ENCODE data around the gene KCNG2. TPM values are rescaled to one million over a fixed set of nuclear protein-coding genes. Genes with fewer than 3 reads are reported as not detected.
A peak's percentile ranks its signal among the peaks of the same experiment; 100 is the strongest.

KCNG2 gene
- total RNA-seq, 1 donor from 2014 or later, result not detected

- Mint-ChIP-seq H3K27me3 (ENCODE audit: unreplicated experiment) (no peaks in the 10 kb centered on the region), H3K4me3 (ENCODE audit: unreplicated experiment) (no peak overlapping the region), H3K9me3 (ENCODE audit: unreplicated experiment) (peaks cover 4% of the 10 kb centered on the region), H3K27ac (ENCODE audit: unreplicated experiment) (no peak overlapping the region), H3K36me3 (ENCODE audit: unreplicated experiment) (peaks cover 33% of the 10 kb centered on the region), H3K4me1 (ENCODE audit: unreplicated experiment) (peaks cover 41% of the 10 kb centered on the region)
- no peak for DNase-seq (ENCODE audit: extremely low spot score, unreplicated experiment)
- no peak for TF ChIP-seq CTCF (IDR thresholded peaks at IDR 0.05)
Measured at GRCh38 chr18:79942211-79942610, 144.5 kb downstream of the KCNG2 start.

- peaks cover 26% of the 10 kb centered on the region for H3K36me3 Mint-ChIP-seq (ENCODE audit: unreplicated experiment)
- H3K4me1 Mint-ChIP-seq (ENCODE audit: unreplicated experiment), result peaks cover 41% of the 10 kb centered on the region
- DNase-seq (ENCODE audit: extremely low spot score, unreplicated experiment), result no peak
- H3K27ac Mint-ChIP-seq (ENCODE audit: unreplicated experiment), result no peak overlapping the region
- H3K4me3 Mint-ChIP-seq (ENCODE audit: unreplicated experiment), result no peak overlapping the region
- H3K9me3 Mint-ChIP-seq (ENCODE audit: unreplicated experiment), result peaks cover 4% of the 10 kb centered on the region
- no peaks in the 10 kb centered on the region for H3K27me3 Mint-ChIP-seq (ENCODE audit: unreplicated experiment)
- TF ChIP-seq CTCF (IDR thresholded peaks at IDR 0.05), result no peak
Measured at GRCh38 chr18:79942786-79943607, 145.3 kb downstream of the KCNG2 start.

GRCh38 chr18:79943608-79944125, 145.9 kb downstream of the KCNG2 start:
- no peak overlapping the region for H3K27ac Mint-ChIP-seq (ENCODE audit: unreplicated experiment)
- H3K9me3 Mint-ChIP-seq (ENCODE audit: unreplicated experiment), result peaks cover 4% of the 10 kb centered on the region
- DNase-seq (ENCODE audit: extremely low spot score, unreplicated experiment), result no peak
- H3K4me1 Mint-ChIP-seq (ENCODE audit: unreplicated experiment), result peaks cover 41% of the 10 kb centered on the region
- H3K4me3 Mint-ChIP-seq (ENCODE audit: unreplicated experiment), result no peak overlapping the region
- no peaks in the 10 kb centered on the region for H3K27me3 Mint-ChIP-seq (ENCODE audit: unreplicated experiment)
- peaks cover 24% of the 10 kb centered on the region for H3K36me3 Mint-ChIP-seq (ENCODE audit: unreplicated experiment)
- TF ChIP-seq CTCF (IDR thresholded peaks at IDR 0.05), result no peak

GRCh38 chr18:79944126-79944731, 146.5 kb downstream of the KCNG2 start:
- no peak for TF ChIP-seq CTCF (IDR thresholded peaks at IDR 0.05)
- DNase-seq (ENCODE audit: extremely low spot score, unreplicated experiment), result no peak
- peaks cover 42% of the 10 kb centered on the region for H3K4me1 Mint-ChIP-seq (ENCODE audit: unreplicated experiment)

GRCh38 chr18:79944746-79945117, 147.0 kb downstream of the KCNG2 start:
- no peak overlapping the region for H3K4me3 Mint-ChIP-seq (ENCODE audit: unreplicated experiment)
- TF ChIP-seq CTCF (IDR thresholded peaks at IDR 0.05), result no peak
- peaks cover 3% of the 10 kb centered on the region for H3K9me3 Mint-ChIP-seq (ENCODE audit: unreplicated experiment)
- H3K27me3 Mint-ChIP-seq (ENCODE audit: unreplicated experiment), result no peaks in the 10 kb centered on the region
- peaks cover 19% of the 10 kb centered on the region for H3K36me3 Mint-ChIP-seq (ENCODE audit: unreplicated experiment)
- peak overlapping the region; percentile 50 for H3K27ac Mint-ChIP-seq (ENCODE audit: unreplicated experiment)
- DNase-seq (ENCODE audit: extremely low spot score, unreplicated experiment), result no peak
- H3K4me1 Mint-ChIP-seq (ENCODE audit: unreplicated experiment), result peaks cover 44% of the 10 kb centered on the region

More at GRCh38 chr18:79944126-79944731, 146.5 kb downstream of the KCNG2 start:
- peaks cover 24% of the 10 kb centered on the region for H3K36me3 Mint-ChIP-seq (ENCODE audit: unreplicated experiment)
- no peak overlapping the region for H3K4me3 Mint-ChIP-seq (ENCODE audit: unreplicated experiment)
- H3K27me3 Mint-ChIP-seq (ENCODE audit: unreplicated experiment), result no peaks in the 10 kb centered on the region
- peaks cover 4% of the 10 kb centered on the region for H3K9me3 Mint-ChIP-seq (ENCODE audit: unreplicated experiment)
- H3K27ac Mint-ChIP-seq (ENCODE audit: unreplicated experiment), result peak overlapping the region; percentile 50
